ENCODE results near the gene RD3L. TPM values are rescaled to one million over a fixed set of nuclear protein-coding genes. Genes with fewer than 3 reads are reported as not detected.
A peak's percentile ranks its signal among the peaks of the same experiment; 100 is the strongest.

Gene RD3L
- total and polyA plus RNA-seq, 2 of the 13 experiments (the other 11 are each of a cell fraction or from before 2014, with no cell fraction given): not detected

DNA sequence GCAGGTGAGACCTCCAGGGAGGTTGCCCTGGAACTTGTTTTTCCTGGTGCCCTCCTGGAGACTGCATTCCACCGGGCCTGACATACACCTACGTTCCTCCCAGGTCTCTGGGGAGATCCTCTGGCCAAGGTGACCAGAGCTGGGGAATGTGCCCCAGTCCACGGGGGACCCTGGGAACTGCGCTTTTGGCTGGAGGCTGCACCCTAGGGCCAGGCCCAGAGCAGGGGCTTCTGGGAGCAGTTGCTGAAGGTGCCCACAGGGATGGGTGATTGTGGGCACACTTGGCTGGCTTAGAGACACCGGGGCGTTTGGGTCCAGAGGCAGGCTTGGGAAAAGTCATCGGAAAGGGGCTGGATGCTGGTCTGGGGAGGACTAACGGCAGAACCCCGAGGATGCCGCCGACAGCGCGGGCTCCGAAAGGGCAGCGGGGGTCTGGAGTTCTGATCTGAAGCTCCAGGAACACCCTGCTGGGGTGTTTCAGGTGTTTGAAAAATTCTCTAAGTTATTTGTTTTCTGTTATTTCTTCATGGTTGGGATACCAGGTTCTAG lies 50.6 kb downstream of the RD3L start (continued):
- TF ChIP-seq AGO2 (optimal IDR thresholded peaks at IDR 0.05; ENCODE audit: low read depth, low read length) (no peak), RAD21 (CRISPR knock-in tag; IDR thresholded peaks at IDR 0.05) (no peak), ZNF460 (CRISPR knock-in tag; IDR thresholded peaks at IDR 0.05; ENCODE audit: borderline replicate concordance) (no peak), FLYWCH1 (CRISPR knock-in tag; IDR thresholded peaks at IDR 0.05) (no peak), ZKSCAN1 (IDR thresholded peaks at IDR 0.05; ENCODE audit: low read length) (no peak), ZNF768 (CRISPR knock-in tag; IDR thresholded peaks at IDR 0.05) (no peak)
- TF ChIP-seq, protein P1, sequence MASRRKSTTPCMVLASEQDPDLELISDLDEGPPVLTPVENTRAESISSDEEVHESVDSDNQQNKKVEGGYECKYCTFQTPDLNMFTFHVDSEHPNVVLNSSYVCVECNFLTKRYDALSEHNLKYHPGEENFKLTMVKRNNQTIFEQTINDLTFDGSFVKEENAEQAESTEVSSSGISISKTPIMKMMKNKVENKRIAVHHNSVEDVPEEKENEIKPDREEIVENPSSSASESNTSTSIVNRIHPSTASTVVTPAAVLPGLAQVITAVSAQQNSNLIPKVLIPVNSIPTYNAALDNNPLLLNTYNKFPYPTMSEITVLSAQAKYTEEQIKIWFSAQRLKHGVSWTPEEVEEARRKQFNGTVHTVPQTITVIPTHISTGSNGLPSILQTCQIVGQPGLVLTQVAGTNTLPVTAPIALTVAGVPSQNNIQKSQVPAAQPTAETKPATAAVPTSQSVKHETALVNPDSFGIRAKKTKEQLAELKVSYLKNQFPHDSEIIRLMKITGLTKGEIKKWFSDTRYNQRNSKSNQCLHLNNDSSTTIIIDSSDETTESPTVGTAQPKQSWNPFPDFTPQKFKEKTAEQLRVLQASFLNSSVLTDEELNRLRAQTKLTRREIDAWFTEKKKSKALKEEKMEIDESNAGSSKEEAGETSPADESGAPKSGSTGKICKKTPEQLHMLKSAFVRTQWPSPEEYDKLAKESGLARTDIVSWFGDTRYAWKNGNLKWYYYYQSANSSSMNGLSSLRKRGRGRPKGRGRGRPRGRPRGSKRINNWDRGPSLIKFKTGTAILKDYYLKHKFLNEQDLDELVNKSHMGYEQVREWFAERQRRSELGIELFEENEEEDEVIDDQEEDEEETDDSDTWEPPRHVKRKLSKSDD (CRISPR knock-in tag; IDR thresholded peaks at IDR 0.05; ENCODE audit: low read depth): no peak; the same call in 1 of the 2 replicates
- TF ChIP-seq, protein P2, sequence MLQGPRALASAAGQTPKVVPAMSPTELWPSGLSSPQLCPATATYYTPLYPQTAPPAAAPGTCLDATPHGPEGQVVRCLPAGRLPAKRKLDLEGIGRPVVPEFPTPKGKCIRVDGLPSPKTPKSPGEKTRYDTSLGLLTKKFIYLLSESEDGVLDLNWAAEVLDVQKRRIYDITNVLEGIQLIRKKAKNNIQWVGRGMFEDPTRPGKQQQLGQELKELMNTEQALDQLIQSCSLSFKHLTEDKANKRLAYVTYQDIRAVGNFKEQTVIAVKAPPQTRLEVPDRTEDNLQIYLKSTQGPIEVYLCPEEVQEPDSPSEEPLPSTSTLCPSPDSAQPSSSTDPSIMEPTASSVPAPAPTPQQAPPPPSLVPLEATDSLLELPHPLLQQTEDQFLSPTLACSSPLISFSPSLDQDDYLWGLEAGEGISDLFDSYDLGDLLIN (CRISPR knock-in tag; IDR thresholded peaks at IDR 0.05; ENCODE audit: borderline replicate concordance): no peak
- TF ChIP-seq, protein P3, sequence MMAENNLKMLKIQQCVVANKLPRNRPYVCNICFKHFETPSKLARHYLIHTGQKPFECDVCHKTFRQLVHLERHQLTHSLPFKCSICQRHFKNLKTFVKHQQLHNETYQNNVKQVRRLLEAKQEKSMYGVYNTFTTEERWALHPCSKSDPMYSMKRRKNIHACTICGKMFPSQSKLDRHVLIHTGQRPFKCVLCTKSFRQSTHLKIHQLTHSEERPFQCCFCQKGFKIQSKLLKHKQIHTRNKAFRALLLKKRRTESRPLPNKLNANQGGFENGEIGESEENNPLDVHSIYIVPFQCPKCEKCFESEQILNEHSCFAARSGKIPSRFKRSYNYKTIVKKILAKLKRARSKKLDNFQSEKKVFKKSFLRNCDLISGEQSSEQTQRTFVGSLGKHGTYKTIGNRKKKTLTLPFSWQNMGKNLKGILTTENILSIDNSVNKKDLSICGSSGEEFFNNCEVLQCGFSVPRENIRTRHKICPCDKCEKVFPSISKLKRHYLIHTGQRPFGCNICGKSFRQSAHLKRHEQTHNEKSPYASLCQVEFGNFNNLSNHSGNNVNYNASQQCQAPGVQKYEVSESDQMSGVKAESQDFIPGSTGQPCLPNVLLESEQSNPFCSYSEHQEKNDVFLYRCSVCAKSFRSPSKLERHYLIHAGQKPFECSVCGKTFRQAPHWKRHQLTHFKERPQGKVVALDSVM (CRISPR knock-in tag; IDR thresholded peaks at IDR 0.05): peak; percentile 47; the same call in 1 of the 2 replicates
- TF ChIP-seq, protein P4, sequence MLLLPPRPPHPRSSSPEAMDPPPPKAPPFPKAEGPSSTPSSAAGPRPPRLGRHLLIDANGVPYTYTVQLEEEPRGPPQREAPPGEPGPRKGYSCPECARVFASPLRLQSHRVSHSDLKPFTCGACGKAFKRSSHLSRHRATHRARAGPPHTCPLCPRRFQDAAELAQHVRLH (CRISPR knock-in tag; IDR thresholded peaks at IDR 0.05; ENCODE audit: borderline replicate concordance, low read depth): no peak
- TF ChIP-seq, protein P5, sequence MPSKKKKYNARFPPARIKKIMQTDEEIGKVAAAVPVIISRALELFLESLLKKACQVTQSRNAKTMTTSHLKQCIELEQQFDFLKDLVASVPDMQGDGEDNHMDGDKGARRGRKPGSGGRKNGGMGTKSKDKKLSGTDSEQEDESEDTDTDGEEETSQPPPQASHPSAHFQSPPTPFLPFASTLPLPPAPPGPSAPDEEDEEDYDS (CRISPR knock-in tag; IDR thresholded peaks at IDR 0.05): no peak
